NCI-H774 (cell line): ENCODE measurements around the gene SMPX.

Source experiments
- DNase-seq: peaks from one replicate; lab custom pipeline; 2025; lab: John Stamatoyannopoulos, UW

Gene SMPX

DNA sequence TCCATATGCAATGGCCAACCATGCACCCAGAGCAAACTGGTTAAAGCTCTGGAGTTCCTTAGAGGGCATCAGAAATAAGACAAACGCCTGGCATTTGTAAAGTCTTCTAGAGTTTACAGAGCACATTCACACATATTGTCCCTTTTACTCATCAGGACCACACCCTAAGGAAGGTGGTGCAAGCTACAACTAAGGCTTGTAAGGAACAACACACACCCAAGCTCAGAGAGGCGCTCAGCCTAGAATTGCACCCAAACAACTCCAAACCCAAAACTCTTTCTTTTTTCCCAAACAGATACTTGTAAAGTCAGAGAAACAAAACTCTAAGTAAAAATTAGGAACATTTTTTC lies 46.1 kb downstream of the SMPX start:
- DNase-seq, result no peak

DNA sequence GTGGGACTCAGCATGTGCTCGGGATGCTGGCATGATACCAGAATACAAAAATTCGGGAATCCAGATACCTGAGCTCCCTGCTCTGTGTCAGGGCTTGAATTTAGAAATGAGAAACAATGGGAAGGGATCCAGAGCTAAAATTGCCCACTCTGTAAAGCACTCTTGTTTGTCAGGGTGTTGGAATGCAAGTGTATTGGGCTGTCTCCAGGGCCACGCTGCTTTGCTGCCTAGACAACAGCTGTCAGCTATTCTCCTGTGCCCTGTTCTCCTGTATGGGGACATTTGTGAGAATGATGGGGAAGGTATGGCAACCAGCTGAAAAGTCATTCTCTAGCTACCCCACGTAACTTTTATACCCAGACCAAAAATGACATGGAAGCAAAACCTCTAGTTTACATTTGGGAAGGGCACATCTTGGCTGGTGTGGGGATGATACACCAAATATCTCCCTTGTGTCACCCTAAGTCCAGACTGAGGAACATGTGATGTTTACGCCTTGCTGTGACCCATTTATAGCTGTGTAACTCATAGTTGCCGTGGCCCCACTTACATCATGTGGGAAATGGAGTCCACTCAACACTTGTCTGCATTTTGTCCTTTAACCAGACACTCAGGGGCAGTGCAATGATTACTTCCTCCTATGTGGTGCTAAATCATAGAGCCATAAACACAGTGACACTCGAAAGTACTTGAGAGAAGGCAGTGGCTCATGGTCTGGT lies 46.6 kb downstream of the SMPX start:
- DNase-seq, result no peak

DNA sequence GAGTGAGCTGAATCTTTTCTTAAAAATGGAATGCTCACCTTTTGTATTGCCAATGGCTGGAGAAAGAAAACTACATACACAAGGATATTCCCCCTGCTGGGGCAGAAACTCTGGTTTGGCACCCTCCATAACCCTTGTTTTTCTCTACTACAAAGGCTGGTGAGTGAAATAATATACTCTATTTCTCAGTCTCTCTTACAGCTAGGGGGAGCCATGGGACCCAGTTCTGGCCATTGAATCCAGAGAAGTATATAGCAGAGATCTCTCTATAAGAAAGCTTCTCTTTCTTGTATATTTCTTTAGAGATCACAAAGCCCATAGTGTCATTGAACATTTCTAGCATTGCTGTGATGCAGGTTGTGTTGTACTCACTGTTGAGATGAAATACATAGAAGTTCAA lies 49.8 kb downstream of the SMPX start:
- no peak for DNase-seq

DNA sequence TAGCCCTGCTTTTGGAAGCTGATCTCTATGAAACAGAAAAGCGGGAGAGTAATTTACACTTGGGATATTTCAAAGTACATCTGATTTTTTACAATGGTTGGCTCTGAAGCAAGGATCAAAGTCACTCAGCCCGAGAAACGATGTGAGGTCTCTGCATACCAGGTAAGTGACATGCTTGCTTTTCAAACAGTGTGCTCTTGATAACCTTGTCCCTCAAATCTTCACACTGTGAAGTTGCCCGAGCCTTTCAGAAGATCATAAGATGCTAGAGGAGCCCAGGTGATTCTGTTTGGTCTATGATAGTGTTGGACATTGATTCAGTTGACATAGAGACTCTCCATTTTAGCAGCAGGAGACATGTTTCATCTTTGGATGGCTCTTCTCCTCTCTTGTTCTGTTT lies 52.7 kb downstream of the SMPX start:
- no peak for DNase-seq

DNA sequence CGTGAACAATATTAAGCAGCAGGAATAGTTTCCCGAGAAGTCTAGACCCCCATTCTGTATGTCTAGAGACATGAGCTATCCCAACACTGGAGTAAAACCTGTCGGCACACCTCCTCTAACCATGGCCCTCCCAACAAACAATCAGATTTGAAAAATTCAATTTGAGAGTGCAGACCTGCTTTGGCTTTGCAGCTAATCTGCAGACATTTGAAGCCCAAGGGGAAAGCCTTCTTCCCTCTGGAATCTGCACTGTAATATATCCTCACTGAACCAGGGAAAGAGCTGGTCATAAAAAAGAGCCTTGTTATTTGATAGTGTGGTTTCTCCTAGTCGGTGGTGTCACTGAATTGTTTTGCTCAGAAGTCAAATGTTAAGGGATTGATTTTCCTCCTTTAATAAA lies 55.2 kb downstream of the SMPX start:
- DNase-seq, result no peak

DNA sequence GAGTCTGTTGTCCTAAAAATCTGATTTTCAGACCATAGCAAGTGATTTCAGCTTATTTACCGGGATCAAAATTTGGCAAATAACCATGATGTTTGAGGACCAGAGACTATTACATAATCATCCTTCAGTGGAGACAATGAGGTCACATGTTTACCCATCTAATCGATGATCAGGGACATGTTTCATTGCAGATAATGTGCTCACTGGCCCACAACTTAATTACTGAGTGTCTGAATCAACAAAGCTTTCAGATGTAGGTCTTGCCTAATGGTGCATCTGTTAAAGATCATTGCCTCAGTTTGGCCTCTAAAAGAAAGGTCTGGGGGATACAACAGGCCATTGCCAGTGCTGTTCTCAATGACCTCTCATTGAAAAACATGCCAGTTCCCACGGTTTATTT lies 56.9 kb downstream of the SMPX start:
- no peak for DNase-seq

DNA sequence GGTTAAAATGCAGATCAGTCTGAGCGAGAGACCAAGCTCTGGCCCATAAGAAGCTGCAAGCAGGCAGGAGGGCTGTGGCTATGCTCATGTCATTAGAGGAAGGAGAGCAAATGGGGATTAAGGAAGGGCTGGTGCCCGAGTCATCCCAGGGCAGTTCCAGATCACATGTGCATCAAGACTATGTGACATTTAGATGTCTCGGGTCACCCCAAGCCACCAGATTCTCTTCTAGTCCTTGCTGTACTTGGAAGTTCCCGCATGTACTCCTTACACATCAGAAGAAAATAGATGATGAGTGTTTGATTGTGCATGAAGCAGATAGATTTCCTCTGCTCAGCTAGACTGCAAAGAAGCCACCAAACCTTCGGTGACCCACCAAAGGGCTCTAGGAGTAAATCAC lies 57.6 kb downstream of the SMPX start:
- no peak for DNase-seq

DNA sequence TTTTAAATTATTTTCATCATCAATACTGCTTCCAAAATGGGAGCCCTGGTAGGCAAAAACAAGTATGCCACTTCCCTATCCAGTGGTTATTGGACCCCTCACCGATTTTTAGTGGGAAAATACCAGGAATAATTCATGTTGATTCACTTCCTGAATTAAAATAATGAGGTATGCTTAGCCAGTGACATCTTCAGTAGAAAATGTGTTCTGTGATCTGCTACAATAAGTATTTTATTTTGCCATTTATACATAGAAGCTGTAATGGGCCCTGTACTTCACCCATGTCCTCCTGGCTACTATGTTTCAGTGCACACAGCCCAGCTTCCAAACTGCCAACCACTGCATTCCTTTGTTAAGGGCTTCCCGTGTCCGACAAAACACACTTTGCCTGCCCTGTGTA lies 58.8 kb downstream of the SMPX start:
- no peak for DNase-seq

DNA sequence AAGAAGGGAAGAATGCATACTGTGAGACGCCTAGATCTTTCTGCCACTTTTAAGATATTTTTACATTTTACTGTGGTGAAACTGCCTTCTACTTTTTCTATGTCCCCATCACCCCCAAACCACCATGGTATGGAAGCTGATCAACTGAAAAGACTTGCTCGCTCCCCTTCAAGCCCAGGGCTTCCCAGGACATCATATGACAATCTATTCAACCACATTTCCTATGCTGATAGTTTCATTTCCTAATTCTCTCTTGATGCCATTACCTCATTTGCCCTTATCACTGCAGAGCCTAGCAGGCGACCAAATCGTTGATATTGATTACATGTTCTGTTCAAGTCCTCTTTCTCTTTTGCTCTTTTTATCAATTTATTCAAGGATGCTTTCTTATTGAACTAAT lies 59.6 kb downstream of the SMPX start:
- no peak for DNase-seq

DNA sequence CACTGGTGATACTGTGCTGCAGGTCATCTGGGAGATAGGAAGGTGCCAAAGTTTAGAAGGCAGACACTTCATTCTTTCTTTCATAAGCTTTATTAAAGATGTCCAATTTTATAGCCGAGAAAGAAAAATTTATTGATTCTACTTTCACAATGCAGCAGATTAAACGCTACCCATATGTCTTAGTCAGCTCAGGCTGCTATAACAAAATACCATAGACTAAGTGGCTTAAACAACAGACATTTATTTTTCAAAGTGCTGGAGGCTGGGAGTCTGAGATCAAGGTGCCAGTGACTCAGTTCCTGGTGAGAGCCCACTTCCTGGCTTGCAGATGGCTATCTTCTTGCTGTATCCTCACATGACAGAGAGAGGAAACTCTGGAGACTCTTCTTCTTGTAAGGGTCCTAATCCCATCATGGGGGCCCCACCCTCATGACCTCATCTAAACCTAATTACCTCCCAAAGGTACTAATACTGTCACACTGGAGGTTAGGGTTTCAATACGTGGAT lies 66.4 kb downstream of the SMPX start:
- no peak for DNase-seq

DNA sequence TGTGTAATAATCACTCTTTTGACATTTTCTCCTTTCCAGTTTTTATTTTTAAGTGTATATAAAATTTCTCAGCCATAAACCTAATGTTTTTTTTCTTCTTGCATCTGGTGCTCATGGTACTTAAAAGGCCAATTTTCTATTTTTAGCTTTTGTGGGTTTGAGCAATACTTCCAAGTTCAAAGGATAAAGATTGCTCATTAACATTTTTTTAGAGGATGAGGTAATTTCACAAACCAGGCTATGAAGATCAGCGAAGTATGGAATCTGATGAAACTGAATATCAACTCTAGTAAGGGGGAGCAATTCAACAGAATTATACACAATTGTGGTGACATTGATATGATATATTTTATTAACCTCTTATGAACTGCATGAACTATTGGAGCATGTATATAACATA lies 74.0 kb downstream of the SMPX start:
- no peak for DNase-seq

DNA sequence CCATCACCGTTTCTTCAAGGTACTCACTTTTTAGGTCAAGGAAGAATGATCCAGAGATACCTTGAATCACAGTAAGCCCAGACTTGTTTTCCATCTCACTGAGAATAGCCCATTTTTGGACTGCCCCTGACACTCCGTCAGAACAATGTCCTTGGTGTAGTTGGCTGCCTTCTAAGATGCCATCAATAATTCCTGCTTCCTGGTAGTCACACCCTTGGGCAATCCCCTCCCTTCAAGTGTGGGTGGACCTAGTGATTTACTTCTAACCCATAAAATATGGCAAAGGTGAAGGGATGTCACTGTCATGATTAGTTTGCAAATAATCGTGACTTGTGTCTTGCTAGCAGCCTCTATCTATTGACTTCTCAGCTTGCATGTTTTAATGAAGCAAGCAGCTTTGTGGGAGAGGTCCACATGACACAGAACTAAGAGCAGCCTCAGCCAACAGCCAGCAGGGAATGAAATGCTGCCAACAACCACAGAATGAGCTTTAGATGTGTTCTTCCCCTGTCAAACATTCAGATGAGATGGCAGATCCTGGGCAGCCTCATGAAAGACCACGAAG lies 79.8 kb downstream of the SMPX start:
- DNase-seq, result no peak

DNA sequence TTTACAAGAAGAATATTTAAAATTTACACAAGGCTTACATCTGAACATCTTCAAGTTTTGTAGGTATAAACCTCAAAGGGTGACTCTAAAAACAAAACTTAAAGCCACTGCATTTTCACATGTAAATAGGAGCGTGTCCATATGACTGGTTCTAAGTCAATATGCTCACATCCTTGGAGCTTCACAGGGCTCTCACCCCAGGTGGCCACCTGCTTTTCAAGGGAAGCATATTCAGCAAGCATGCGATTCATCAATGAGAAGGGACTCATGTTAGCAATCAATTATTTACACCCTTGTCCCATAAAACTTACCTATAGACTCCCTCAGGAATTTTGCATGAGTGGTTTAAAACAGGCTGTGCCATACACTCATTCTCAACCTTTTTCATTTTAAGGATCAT lies 82.0 kb downstream of the SMPX start:
- DNase-seq, result no peak

DNA sequence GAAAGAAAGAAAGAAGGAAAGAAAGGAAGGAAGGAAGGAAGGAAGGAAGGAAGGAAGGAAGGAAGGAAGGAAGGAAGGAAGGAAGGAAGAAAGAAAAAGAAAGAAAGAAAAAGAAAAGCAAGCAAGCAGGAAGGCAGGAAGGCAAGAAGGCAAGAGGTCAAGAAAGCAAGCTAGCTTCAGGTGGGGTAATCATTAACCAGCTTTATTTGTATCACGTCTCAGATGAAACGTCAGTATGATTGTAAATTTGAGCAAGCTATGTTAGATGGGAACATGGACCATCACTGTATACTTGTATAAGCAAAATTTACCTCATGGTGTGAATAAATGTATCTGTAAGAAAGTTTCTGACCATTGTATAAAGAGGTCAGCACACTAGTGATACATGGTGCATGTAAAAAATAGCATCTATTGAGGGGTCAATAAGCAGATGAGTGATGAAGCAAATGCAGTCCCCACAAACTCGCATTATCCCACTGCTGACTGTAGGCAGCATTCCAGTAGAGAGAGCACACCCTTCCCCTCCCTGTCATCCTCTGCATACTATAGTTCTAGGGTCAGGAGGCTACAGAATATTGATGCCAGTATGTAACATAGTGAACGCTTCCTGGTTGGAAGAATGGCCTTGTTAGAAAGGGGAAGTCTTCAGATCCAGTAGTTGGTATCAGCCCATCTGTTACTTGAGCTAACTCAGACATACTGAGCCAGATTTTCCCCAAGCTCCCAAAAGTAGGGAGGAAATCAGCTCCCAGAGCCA lies 83.3 kb downstream of the SMPX start:
- DNase-seq, result no peak

DNA sequence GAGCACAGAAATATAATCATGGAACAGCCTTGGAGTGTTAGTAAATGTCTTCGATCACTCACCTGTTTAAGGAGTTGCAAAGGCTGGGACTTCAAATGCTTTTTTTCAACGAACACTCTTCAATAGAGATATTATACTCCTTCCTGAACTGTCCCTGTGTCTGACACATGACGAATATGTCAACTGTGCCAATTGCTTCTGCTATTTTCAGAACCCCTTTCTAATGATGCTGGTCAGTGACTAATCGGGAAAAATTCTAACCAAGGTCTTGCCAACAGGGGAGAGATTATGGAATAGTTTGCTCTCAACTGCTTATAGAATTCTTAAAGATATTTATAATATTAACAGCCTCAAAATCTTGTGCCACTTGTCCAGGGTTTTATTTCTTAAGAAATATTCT lies 91.2 kb downstream of the SMPX start:
- no peak for DNase-seq

DNA sequence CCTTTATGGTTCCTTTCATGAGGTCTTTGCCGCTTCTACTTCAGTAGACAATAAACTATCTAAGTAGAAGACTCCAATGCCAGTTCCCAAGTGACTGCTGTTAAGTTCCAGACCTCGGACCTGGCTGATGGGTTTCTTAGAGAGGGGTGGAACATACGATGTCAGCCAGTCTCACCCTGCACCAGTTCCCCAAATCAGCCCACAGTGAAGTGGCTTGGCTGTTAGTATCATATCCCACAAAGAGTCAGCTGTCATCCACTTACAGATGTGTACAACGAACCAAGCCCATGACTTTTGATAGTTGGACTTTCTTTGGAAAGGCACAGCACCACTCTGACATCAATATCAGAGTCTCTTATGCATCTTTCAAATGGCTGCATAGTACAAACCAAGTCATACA lies 91.7 kb downstream of the SMPX start:
- DNase-seq, result no peak

DNA sequence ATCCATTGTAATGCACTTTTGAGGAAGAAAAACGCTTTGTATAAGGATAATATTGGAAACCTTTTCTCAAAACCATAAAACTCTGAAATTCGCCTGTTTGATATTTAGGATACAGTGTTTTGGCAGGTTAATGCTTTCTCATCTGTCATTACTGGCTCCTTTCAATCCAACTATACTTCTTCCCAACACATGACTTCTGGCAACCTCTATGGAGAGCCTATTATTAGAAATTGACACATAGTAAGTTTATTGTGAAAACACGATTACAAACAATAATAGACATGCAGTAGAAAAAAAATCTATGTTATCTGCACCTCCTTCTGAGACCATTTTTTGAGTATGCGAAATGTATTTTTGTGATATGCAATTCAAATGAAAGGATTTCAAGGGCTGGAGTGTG lies 95.2 kb downstream of the SMPX start:
- no peak for DNase-seq

DNA sequence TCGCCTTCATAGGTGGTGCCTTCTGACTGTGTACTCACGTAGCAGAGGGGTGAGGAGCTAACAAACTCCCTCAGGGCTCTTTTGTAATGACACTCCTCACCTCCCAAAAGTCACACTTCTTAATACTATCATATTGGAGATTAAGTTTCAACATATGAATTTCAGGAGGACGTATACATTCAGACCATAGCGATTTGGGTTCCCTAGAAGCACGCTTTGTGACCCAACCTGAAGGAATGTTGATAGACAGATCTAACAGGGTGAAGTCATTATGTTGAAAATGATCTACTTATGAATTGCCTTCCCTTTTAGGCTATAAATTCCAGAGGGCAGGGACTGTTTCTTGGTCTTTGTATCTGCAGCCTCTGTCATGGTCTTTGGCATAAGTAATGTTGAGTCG lies 96.6 kb downstream of the SMPX start:
- no peak for DNase-seq

DNA sequence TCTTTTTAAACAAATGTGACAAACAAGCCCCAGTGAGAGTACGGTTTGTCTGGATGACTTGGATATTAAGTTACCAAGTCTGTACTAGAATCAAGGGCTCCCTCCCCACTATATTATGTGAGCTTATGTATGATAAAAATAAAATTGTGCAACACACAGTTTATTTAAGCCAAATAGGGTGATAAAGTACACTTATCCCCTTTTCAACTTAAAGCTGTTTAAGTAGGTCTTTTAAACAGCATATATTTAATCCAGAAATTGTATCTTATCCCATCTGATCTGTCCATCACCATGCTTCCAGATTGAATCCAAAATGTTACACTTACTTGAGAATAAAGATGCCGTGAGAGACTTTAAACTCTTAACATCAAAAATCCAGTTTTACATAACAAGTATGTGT lies 97.8 kb downstream of the SMPX start:
- DNase-seq, result no peak

DNA sequence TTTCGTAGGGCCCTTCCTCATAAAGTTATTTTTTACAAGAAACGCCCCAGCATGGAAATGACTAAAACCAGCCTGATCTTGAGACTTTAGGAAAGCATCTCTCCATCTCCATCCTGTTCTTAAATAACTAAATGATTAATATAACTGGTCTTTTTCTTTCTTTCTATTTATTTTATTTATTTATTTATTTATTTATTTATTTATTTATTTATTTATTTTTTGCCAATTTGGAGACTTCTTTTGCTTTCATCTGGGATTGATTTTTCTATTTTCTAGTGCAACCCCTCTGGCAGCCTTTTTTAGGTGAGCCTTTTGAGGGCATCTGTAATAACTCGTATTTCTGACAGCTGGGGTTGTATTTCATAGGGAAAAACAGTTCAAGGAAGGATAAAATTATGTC lies 98.6 kb downstream of the SMPX start:
- DNase-seq, result no peak

DNA sequence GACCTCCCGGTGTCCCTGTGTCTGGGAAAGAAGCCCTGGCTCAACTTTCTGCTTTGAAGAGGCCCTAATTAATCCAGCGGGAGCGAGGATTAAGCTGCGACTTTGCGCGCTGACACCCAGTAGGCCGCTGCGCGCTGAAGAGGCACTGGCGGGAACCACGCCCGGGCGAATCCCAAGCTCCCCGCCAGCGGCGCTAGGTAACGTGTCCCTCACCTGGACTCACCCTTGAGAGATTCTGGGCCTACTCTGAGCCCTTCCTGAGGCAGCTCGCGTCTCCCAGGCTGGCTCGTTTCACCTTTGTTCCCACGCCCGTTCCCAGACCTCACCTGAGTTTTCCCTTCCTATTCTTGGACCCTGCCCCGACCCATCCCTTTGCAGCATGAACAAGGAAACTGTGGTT lies 99.2 kb downstream of the SMPX start:
- DNase-seq, result no peak

DNA sequence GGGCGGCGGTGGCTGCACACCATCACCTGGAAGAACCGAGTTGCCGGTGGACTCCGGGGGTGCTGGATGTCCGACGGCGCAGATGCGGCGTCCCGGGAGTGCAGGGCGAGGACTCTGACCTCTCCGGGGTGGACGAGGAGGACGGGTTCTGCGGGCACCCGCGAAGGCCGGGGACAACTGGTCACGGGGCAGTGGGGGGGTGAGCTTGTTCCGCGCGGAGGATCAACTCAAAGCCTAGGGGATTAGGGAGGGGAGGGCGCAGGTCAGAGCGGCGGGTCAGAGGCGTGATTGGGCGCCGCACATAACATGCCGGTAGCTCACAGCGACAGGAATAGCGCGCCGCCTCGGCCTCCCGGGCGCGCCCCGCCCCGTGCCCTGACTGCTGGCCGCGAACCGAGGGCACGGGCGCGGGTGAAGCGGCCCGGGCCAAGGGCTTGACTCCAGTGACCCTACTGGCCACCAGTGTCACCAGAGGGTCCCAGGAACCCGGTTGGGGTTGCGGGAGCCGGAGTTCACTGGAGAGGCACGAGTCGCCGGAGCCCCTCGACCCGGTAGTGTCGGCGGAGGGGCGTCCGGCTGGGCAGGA lies 99.7 kb downstream of the SMPX start, which contains the start of gene KLHL34:
TSS of gene KLHL34 (minus strand) at position 179 of the 586 bp plus-strand sequence. CDS start 542 bp downstream, outside the sequence.
- DNase-seq, result no peak
